OCI-LY7 (cell line): ENCODE measurements around the gene RFX8. TPM values are rescaled to one million over a fixed set of nuclear protein-coding genes. Genes with fewer than 3 reads are reported as not detected.

ENCODE experiments used
- BruUV-seq: library from RNA; stranded (reverse); fragments of 400-500 nt; replicated peaks from 2 replicates; lab custom pipeline; 2021; lab: Mats Ljungman, UMichigan
- CTCF ChIA-PET: fragments of 300-600 bp; sonication (Branson Sonifier 250); formaldehyde crosslinking; loops from one replicate; lab custom pipeline; 2022; ENCODE audit warnings: antibody characterized with exemption; ENCODE audit not compliant: unreplicated experiment; lab: Charles Lee
- POLR2A ChIA-PET: fragments of 300-600 bp; sonication (Branson Sonifier 250); formaldehyde crosslinking; loops from one replicate; lab custom pipeline; 2022; ENCODE audit warnings: antibody characterized with exemption; lab: Charles Lee
- DNase-seq: peaks from one replicate; pipeline ENCODE4 v3.0.0-alpha.2; 2015; ENCODE audit warnings: low spot score
- H2AFZ ChIP-seq: fragments of 200-600 bp; sonication (generic), shearing (Covaris generic); 2 replicates; pipeline ENCODE4 v1.6.1; 2014; ENCODE audit warnings: mild to moderate bottlenecking, antibody characterized with exemption, low read length, moderate library complexity
- H3K27ac ChIP-seq: fragments of 200-600 bp; sonication (generic); 2 replicates; pipeline ENCODE4 v1.5.1; 2014; ENCODE audit warnings: mixed run types, low read depth, mild to moderate bottlenecking, moderate library complexity, low read length, inconsistent platforms; ENCODE audit not compliant: poor library complexity, severe bottlenecking
- H3K36me3 ChIP-seq: fragments of 200-600 bp; sonication (generic); 2 replicates; pipeline ENCODE4 v1.6.1; 2014; ENCODE audit warnings: mild to moderate bottlenecking, antibody characterized with exemption, low read length, moderate library complexity, mixed read lengths; ENCODE audit not compliant: insufficient read depth
- H3K4me1 ChIP-seq: fragments of 200-600 bp; sonication (generic); 2 replicates; pipeline ENCODE4 v1.5.1; 2014; ENCODE audit warnings: mild to moderate bottlenecking, low read length; ENCODE audit not compliant: insufficient read depth, poor library complexity, severe bottlenecking
- H3K4me2 ChIP-seq: fragments of 200-600 bp; sonication (generic); 2 replicates; pipeline ENCODE4 v1.6.1; 2014; ENCODE audit warnings: mild to moderate bottlenecking, low read length
- H3K4me3 ChIP-seq: fragments of 200-600 bp; sonication (generic); 2 replicates; pipeline ENCODE4 v1.5.1; 2014; ENCODE audit warnings: mild to moderate bottlenecking, low read depth, low read length; ENCODE audit not compliant: poor library complexity, severe bottlenecking
- H3K79me2 ChIP-seq: fragments of 200-600 bp; sonication (generic); 2 replicates; pipeline ENCODE4 v1.6.1; 2016; ENCODE audit warnings: low read depth, mild to moderate bottlenecking, low read length, moderate library complexity, mixed read lengths; ENCODE audit not compliant: insufficient read depth
- H3K9me2 ChIP-seq: fragments of 200-600 bp; sonication (generic); 2 replicates; pipeline ENCODE4 v1.6.1; 2016; ENCODE audit warnings: mild to moderate bottlenecking, low read length, mixed read lengths; ENCODE audit not compliant: insufficient read depth
- H3K9me3 ChIP-seq: fragments of 200-600 bp; sonication (generic); 2 replicates; pipeline ENCODE4 v1.6.1; 2014; ENCODE audit warnings: mild to moderate bottlenecking, mixed run types, low read length, mixed read lengths
- H4K20me1 ChIP-seq: fragments of 200-600 bp; sonication (generic); 2 replicates; pipeline ENCODE4 v1.6.1; 2014; ENCODE audit warnings: mild to moderate bottlenecking, antibody characterized with exemption, low read length, moderate library complexity, mixed read lengths; ENCODE audit not compliant: insufficient read depth
- EZH2phosphoT487 ChIP-seq: fragments of 200-600 bp; sonication (generic); IDR thresholded peaks from 2 replicates; pipeline ENCODE4 v1.6.1; 2018; ENCODE audit warnings: low read depth, borderline replicate concordance, mild to moderate bottlenecking, mixed run types, antibody characterized with exemption, low read length, moderate library complexity, mixed read lengths
- intact Hi-C: fragments of 100-400 bp; cut with micrococcal nuclease; formaldehyde crosslinking; loops from one replicate; pipeline ENCODE4 v1.10.0; 2022; ENCODE audit not compliant: unreplicated experiment
- total RNA-seq, 2 experiments: library from RNA; depleted of rRNA in 1 of 2; stranded (reverse); fragments of >200 nt in 1 of 2; shearing (Covaris generic) in 1 of 2; gene quantifications; 2 replicates each; pipeline ENCODE4 v1.2.3, GENCODE V29; 2014 to 2022
- TF ChIP-seq, protein P1 (sequence below): fragments of 200-600 bp; sonication (generic); conservative IDR thresholded peaks from 2 replicates; pipeline ENCODE4 v1.5.1; 2014; ENCODE audit warnings: mild to moderate bottlenecking, antibody characterized with exemption, low read length, moderate library complexity, mixed read lengths

The RFX8 gene
- total RNA-seq, 2 experiments from 2014 or later = not detected

DNA sequence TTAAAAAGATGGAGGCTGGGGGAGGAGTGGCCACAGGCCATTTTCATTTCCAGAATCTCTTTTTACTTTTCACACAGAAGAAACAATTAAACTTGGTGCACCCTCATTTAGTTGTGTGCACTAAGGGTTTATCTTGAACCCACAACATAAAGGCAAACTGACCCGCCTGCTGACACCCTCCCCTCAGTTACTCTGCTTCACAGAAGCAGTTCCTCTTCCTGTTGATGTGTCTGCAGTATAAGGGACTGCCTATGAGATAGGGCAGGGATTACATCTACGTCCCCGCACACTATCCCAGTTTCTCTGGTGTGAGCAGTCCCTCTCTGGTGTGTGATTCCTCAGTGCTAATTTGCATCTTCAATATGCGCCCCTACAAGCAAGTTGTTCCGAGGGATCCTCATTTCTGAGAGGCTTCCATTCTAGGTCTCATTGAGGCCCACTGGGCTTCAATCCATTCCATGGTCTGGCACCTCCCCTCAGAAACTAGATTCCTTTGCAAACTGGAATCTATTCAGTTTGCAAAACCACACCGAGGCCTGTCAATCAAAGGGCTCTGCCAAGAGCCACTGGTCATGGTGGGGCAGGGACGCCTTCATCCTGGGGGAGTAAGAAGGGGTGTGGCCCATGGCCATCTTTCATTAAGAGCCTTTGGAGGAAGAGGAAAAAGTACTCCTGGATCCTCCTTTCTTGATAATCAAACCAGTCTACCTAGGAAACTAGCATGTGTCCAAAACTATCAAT lies 99.9 kb downstream of the RFX8 start:
- no TSS peak for BruUV-seq
- POLR2A ChIA-PET = no interaction called here
- DNase-seq = no peak
- H2AFZ ChIP-seq = no peak overlapping the region
- no peaks in the 10 kb centered on the region for H3K36me3 ChIP-seq
- H3K4me1 ChIP-seq = no peaks in the 10 kb centered on the region
- no peaks in the 10 kb centered on the region for H4K20me1 ChIP-seq
- no peaks in the 10 kb centered on the region for H3K9me3 ChIP-seq
- no peaks in the 10 kb centered on the region for H3K9me2 ChIP-seq
- intact Hi-C loops = no loop called here
- CTCF ChIA-PET = no interaction called here
- H3K4me3 ChIP-seq = no peak overlapping the region
- no peak overlapping the region for H3K27ac ChIP-seq
- H3K79me2 ChIP-seq = no peaks in the 10 kb centered on the region
- TF ChIP-seq, protein P1, sequence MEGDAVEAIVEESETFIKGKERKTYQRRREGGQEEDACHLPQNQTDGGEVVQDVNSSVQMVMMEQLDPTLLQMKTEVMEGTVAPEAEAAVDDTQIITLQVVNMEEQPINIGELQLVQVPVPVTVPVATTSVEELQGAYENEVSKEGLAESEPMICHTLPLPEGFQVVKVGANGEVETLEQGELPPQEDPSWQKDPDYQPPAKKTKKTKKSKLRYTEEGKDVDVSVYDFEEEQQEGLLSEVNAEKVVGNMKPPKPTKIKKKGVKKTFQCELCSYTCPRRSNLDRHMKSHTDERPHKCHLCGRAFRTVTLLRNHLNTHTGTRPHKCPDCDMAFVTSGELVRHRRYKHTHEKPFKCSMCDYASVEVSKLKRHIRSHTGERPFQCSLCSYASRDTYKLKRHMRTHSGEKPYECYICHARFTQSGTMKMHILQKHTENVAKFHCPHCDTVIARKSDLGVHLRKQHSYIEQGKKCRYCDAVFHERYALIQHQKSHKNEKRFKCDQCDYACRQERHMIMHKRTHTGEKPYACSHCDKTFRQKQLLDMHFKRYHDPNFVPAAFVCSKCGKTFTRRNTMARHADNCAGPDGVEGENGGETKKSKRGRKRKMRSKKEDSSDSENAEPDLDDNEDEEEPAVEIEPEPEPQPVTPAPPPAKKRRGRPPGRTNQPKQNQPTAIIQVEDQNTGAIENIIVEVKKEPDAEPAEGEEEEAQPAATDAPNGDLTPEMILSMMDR = no peak
- no peak for TF ChIP-seq EZH2phosphoT487
- H3K4me2 ChIP-seq = no peak overlapping the region

DNA sequence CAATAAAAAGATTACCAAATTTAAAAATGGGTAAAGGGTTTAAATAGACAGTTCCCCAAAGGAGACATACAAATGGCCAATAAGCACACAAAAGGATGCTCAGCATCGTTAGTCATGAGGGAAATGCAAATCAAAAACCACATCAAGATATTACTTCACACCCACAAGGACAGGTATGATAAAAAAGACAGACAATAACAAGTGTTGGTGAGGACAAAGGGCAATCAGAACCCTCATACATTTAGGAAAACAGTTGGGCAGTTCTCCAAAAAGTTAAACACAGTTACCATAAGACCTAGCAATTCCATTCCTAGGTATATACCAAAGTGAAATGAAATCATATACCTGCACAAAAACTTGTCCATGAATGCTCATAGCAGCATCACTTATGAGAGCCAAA lies 102.1 kb downstream of the RFX8 start:
- Histone ChIP-seq H3K4me2 (no peak overlapping the region), H2AFZ (no peak overlapping the region), H3K4me3 (no peak overlapping the region), H3K9me2 (no peaks in the 10 kb centered on the region), H3K36me3 (no peaks in the 10 kb centered on the region), H3K9me3 (no peaks in the 10 kb centered on the region), H3K27ac (no peak overlapping the region), H3K4me1 (no peaks in the 10 kb centered on the region), H3K79me2 (no peaks in the 10 kb centered on the region), H4K20me1 (no peaks in the 10 kb centered on the region)
- TF ChIP-seq, protein P1 = no peak
- TF ChIP-seq EZH2phosphoT487 = no peak
- no TSS peak for BruUV-seq
- POLR2A ChIA-PET = no interaction called here
- DNase-seq = no peak
- intact Hi-C loops = no loop called here
- CTCF ChIA-PET = no interaction called here

DNA sequence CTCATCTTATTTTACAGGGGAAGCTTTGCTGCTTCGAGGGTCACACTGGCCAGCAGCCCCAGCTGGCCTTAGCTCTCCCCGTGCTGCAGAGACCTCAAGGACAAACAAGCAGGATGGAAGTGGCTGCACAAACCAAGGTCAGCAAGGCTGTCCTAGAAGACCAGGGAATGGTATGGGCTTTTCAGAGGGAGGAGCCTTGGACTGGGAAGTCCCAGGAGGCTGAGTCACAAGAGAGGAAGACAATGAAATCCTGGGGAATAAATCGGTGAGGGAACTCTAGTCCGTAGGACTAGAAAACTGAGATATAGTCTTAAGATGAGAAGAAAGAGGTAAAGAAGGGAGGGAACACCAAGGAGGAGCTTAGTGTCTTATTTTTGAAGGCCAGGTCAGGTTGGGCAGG lies 103.3 kb downstream of the RFX8 start:
- no TSS peak for BruUV-seq
- intact Hi-C loops = no loop called here
- Histone ChIP-seq H3K4me3 (no peak overlapping the region), H3K9me2 (no peaks in the 10 kb centered on the region), H3K36me3 (no peaks in the 10 kb centered on the region), H4K20me1 (no peaks in the 10 kb centered on the region), H3K4me2 (no peak overlapping the region), H3K27ac (no peak overlapping the region), H2AFZ (no peak overlapping the region), H3K9me3 (no peaks in the 10 kb centered on the region), H3K79me2 (no peaks in the 10 kb centered on the region), H3K4me1 (no peaks in the 10 kb centered on the region)
- ChIA-PET CTCF (no interaction called here), POLR2A (no interaction called here)
- TF ChIP-seq, protein P1 = no peak
- no peak for TF ChIP-seq EZH2phosphoT487
- DNase-seq = no peak
